Kidney epithelial cell (primary cell): ENCODE results near the gene STK40. TPM values are rescaled to one million over a fixed set of nuclear protein-coding genes. Genes with fewer than 3 reads are reported as not detected.

ENCODE experiments used
- DNase-seq: peaks from one replicate; pipeline ENCODE4 v3.0.0-alpha.2; 2010; ENCODE audit warnings: low read depth
- H3K27me3 ChIP-seq: 2 replicates; pipeline ENCODE4 v1.6.0; 2011; ENCODE audit warnings: low read length; ENCODE audit not compliant: control insufficient read depth, insufficient read depth
- H3K36me3 ChIP-seq: 2 replicates; pipeline ENCODE4 v1.5.1; 2011; ENCODE audit warnings: low read length; ENCODE audit not compliant: control insufficient read depth, insufficient read depth
- H3K4me3 ChIP-seq: 2 replicates; pipeline ENCODE4 v1.5.1; 2011; ENCODE audit warnings: low read depth, mild to moderate bottlenecking, control low read depth, low read length
- CTCF ChIP-seq: IDR thresholded peaks from 2 replicates; pipeline ENCODE4 v1.5.1; 2011; ENCODE audit warnings: mild to moderate bottlenecking, moderate library complexity, low read length, control low read depth, inconsistent platforms; ENCODE audit not compliant: insufficient read depth, poor library complexity, severe bottlenecking
- total RNA-seq: library from RNA; depleted of rRNA; stranded (reverse); fragments of >200 nt; gene quantifications from 2 replicates; pipeline ENCODE4 v1.2.3, GENCODE V29; 2015

Gene STK40
- total RNA-seq, 1 donor from 2014 or later = 35.6 TPM

GRCh38 chr1:36383240-36383639, 2.5 kb downstream of the STK40 start:
- TF ChIP-seq CTCF = no peak
- no peak for DNase-seq

GRCh38 chr1:36382669-36383068, 3.1 kb downstream of the STK40 start:
- no peak overlapping the region for H3K4me3 ChIP-seq
- no peaks in the 10 kb centered on the region for H3K36me3 ChIP-seq
- no peak for DNase-seq
- TF ChIP-seq CTCF = no peak
- H3K27me3 ChIP-seq = no peaks in the 10 kb centered on the region

More at GRCh38 chr1:36383240-36383639, 2.5 kb downstream of the STK40 start:
- no peak overlapping the region for H3K4me3 ChIP-seq
- no peaks in the 10 kb centered on the region for H3K27me3 ChIP-seq
- no peaks in the 10 kb centered on the region for H3K36me3 ChIP-seq

- no peak for DNase-seq
- Histone ChIP-seq H3K36me3 (no peaks in the 10 kb centered on the region), H3K4me3 (no peak overlapping the region), H3K27me3 (no peaks in the 10 kb centered on the region)
- TF ChIP-seq CTCF = no peak
Observed at GRCh38 chr1:36382231-36382630, 3.5 kb downstream of the STK40 start.

GRCh38 chr1:36381405-36381804, 4.3 kb downstream of the STK40 start:
- no peak overlapping the region for H3K4me3 ChIP-seq
- no peak for TF ChIP-seq CTCF
- H3K36me3 ChIP-seq = no peaks in the 10 kb centered on the region
- DNase-seq = no peak
- no peaks in the 10 kb centered on the region for H3K27me3 ChIP-seq

- no peaks in the 10 kb centered on the region for H3K36me3 ChIP-seq
- H3K27me3 ChIP-seq = no peaks in the 10 kb centered on the region
- DNase-seq = no peak
- H3K4me3 ChIP-seq = no peak overlapping the region
- no peak for TF ChIP-seq CTCF
Observed at GRCh38 chr1:36380782-36381181, 4.9 kb downstream of the STK40 start.

- Histone ChIP-seq H3K36me3 (no peaks in the 10 kb centered on the region), H3K4me3 (no peak overlapping the region), H3K27me3 (no peaks in the 10 kb centered on the region)
- no peak for DNase-seq
- TF ChIP-seq CTCF = no peak
Observed at GRCh38 chr1:36380143-36380619, 5.5 kb downstream of the STK40 start.
